Naive thymus-derived CD4-positive, alpha-beta T cell (primary cell): ENCODE data around the gene CDC14A. TPM values are rescaled to one million over a fixed set of nuclear protein-coding genes. Genes with fewer than 3 reads are reported as not detected.

ENCODE experiments used
- ATAC-seq: fragments of 150-1000 bp; cut with Tn5 transposase; 2 replicates; pipeline ENCODE4 v1.10.0; 2021; ENCODE audit warnings: mild to moderate bottlenecking, moderate library complexity
- CTCF ChIA-PET: fragments of 350-600 bp; sonication (Branson Sonifier 250); formaldehyde crosslinking; loops from one replicate; lab custom pipeline; 2021; ENCODE audit warnings: antibody characterized with exemption; lab: Charles Lee
- POLR2A ChIA-PET: fragments of 350-600 bp; sonication (Branson Sonifier 250); formaldehyde crosslinking; loops from one replicate; lab custom pipeline; 2021; ENCODE audit warnings: antibody characterized with exemption, inconsistent platforms; lab: Charles Lee
- DNase-seq, 9 donors: peaks; one replicate each; pipeline versions ENCODE4 v3.0.0 to v3.0.0-alpha.2; 2020 to 2022; ENCODE audit warnings: mixed read lengths in 1 of 9
- H3K27ac ChIP-seq: one replicate; pipeline ENCODE4 v1.7.0; 2013; ENCODE audit warnings: mild to moderate bottlenecking, low read depth, low read length, moderate library complexity
- H3K27me3 ChIP-seq, 2 donors: one replicate each; pipeline ENCODE4 v1.7.0; 2013; ENCODE audit warnings: low read length in 2 of 2, mild to moderate bottlenecking in 2 of 2, moderate library complexity in 2 of 2; ENCODE audit not compliant: control insufficient read depth in 2 of 2, insufficient read depth in 2 of 2
- H3K36me3 ChIP-seq, 3 experiments: 1 replicate in 2 of 3; 2 replicates in 1 of 3; pipeline ENCODE4 v1.7.0; 2013; ENCODE audit warnings: low read length in 3 of 3, mild to moderate bottlenecking in 3 of 3, moderate library complexity in 1 of 3; ENCODE audit not compliant: insufficient read depth in 3 of 3, control insufficient read depth in 2 of 3
- H3K4me1 ChIP-seq, 2 donors: one replicate each; pipeline ENCODE4 v1.7.0; 2013; ENCODE audit warnings: low read length in 2 of 2, mild to moderate bottlenecking in 2 of 2, moderate library complexity in 1 of 2; ENCODE audit not compliant: control insufficient read depth in 2 of 2, insufficient read depth in 2 of 2
- H3K4me3 ChIP-seq: 2 replicates; pipeline ENCODE4 v1.7.0; 2013; ENCODE audit warnings: mild to moderate bottlenecking, low read length
- H3K9me3 ChIP-seq, 3 experiments: 1 replicate in 2 of 3; 2 replicates in 1 of 3; pipeline ENCODE4 v1.7.0; 2013; ENCODE audit warnings: low read length in 3 of 3; ENCODE audit not compliant: control insufficient read depth in 2 of 3
- H3K27ac Mint-ChIP-seq, 9 donors: one replicate each; pipeline ENCODE4 v1.8.0; 2020 to 2022; ENCODE audit warnings: mixed read lengths in 9 of 9, mild to moderate bottlenecking in 8 of 9, moderate library complexity in 5 of 9, inconsistent platforms in 2 of 9
- H3K27me3 Mint-ChIP-seq, 5 donors: one replicate each; pipeline ENCODE4 v1.8.0; 2021 to 2022; ENCODE audit warnings: mixed read lengths in 5 of 5, mild to moderate bottlenecking in 1 of 5
- H3K36me3 Mint-ChIP-seq, 5 donors: one replicate each; pipeline ENCODE4 v1.8.0; 2020 to 2022; ENCODE audit warnings: mixed read lengths in 5 of 5, mild to moderate bottlenecking in 3 of 5, inconsistent platforms in 1 of 5
- H3K4me1 Mint-ChIP-seq, 7 donors: one replicate each; pipeline ENCODE4 v1.8.0; 2020 to 2022; ENCODE audit warnings: mixed read lengths in 7 of 7, mild to moderate bottlenecking in 3 of 7, inconsistent platforms in 1 of 7
- H3K4me3 Mint-ChIP-seq, 10 donors: one replicate each; pipeline ENCODE4 v1.8.0; 2020 to 2022; ENCODE audit warnings: mild to moderate bottlenecking in 10 of 10, mixed read lengths in 10 of 10, moderate library complexity in 6 of 10, inconsistent platforms in 2 of 10
- H3K9me3 Mint-ChIP-seq, 11 donors: one replicate each; pipeline ENCODE4 v1.8.0; 2020 to 2022; ENCODE audit warnings: mixed read lengths in 11 of 11, mild to moderate bottlenecking in 4 of 11, inconsistent platforms in 1 of 11, moderate library complexity in 1 of 11
- intact Hi-C, 2 donors: fragments of 100-400 bp; cut with micrococcal nuclease; formaldehyde crosslinking; loops; one replicate each; pipeline ENCODE4 v1.15.1; 2023
- polyA plus RNA-seq, 2 donors: library from polyadenylated mRNA; unstranded; fragments of 300-500 nt; fragmentation: Illumina TruSeq; gene quantifications; one replicate each; pipeline ENCODE4 v1.2.3, GENCODE V29; 2021
- total RNA-seq, 6 experiments: library from RNA in 5 of 6; stranded (reverse) in 5 of 6; gene quantifications; 1 replicate in 5 of 6; 2 replicates in 1 of 6; pipeline ENCODE4 v1.2.3 and lab custom pipeline; 2021 to 2026

CDC14A gene
- total and polyA plus RNA-seq, 7 experiments from 2014 or later: 47.1 to 136 (median 79.3) TPM

DNA sequence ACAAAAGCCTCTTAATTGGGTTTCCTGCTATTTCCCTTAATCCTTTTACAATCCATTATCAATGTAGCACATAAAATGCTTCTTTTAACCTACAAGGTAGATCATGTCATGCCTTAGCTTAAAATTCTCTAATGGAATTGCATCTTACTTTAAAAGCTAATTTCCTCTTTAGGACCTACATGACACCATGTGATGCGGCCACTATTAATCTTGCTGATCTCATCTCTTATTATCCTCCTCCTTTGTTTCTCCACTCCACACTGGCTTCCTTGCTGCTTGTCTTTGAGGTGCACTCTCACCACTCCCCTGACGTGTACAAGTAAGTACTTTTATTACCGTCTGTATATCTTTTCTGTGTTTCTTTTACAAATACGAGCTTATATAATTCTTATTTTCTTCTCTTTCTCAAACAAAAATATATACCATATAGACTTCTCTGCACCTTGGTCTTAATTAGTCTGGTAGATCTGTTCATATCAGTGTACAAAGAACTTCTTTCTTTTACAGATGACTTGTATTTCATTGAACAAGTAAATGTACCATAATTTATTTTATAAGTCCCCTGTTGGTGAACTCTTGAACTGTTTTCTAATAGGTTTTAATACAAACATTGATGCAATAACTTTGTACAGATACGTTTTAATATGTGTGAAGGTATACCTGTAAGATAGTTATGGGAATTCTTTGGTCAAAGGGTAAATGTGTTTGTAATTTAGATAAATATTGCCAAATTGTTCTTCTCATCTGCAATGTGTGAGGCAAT, 213.8 kb downstream of the CDC14A start:
- no peak overlapping the region for H3K4me3 ChIP-seq
- no peaks in the 10 kb centered on the region for H3K36me3 ChIP-seq
- no peaks in the 10 kb centered on the region for H3K27me3 ChIP-seq
- Mint-ChIP-seq H3K36me3 (no peaks in the 10 kb centered on the region), H3K27ac (no peak overlapping the region), H3K4me3 (no peak overlapping the region), H3K4me1 (no peaks in the 10 kb centered on the region), H3K27me3 (peaks cover 23 to 44% (median 24%) of the 10 kb centered on the region in 5 donors), H3K9me3 (peaks cover 0 to 14% (median 6%) of the 10 kb centered on the region in 11 donors)
- ChIA-PET POLR2A (no interaction called here), CTCF (no interaction called here)
- no peaks in the 10 kb centered on the region for H3K4me1 ChIP-seq
- H3K9me3 ChIP-seq: no peaks in the 10 kb centered on the region
- H3K27ac ChIP-seq: no peak overlapping the region
- intact Hi-C loops: no loop called here
- ATAC-seq (no peak), DNase-seq (no peak)

DNA sequence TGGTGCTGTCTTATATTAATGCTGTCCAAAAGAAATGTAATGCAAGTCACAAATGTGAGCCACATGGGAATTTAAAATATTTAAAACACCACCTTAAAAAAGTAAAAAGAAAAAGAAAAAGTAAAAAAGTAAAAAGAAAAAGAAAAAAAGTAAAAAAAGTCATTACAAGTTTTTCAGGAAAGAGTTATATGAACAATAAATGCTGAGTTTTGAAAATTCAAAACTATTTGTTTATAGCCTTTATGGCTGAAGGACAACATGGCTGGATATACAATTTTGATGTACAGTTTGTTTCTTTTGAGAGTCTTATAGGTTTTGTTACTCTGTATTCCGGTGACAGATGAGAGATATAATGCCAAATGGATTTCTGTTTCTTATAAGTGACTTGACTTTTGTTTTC, 214.8 kb downstream of the CDC14A start:
- ATAC-seq (no peak), DNase-seq (no peak)
- no peaks in the 10 kb centered on the region for H3K9me3 ChIP-seq
- POLR2A ChIA-PET: no interaction called here
- Mint-ChIP-seq H3K9me3 (peaks cover 0 to 18% (median 7%) of the 10 kb centered on the region in 11 donors), H3K27ac (no peak overlapping the region), H3K27me3 (peaks cover 23 to 50% (median 28%) of the 10 kb centered on the region in 5 donors), H3K36me3 (no peaks in the 10 kb centered on the region), H3K4me3 (no peak overlapping the region), H3K4me1 (no peaks in the 10 kb centered on the region)
- H3K4me3 ChIP-seq: no peak overlapping the region
- H3K36me3 ChIP-seq: no peaks in the 10 kb centered on the region
- CTCF ChIA-PET: no interaction called here
- H3K27ac ChIP-seq: no peak overlapping the region
- H3K4me1 ChIP-seq: no peaks in the 10 kb centered on the region
- intact Hi-C loops: no loop called here
- no peaks in the 10 kb centered on the region for H3K27me3 ChIP-seq

Other genes starting within 250 kb of the CDC14A start
- 10 to 100 TPM in 1 of 5 experiments, 1 to 10 TPM in 4; 2.5 to 11.6 (median 5.6) TPM for gene SASS6, start 219.6 kb upstream of the CDC14A start, total RNA-seq
- 1 to 10 TPM; 1.5 to 3.0 TPM for gene SASS6, start 219.6 kb upstream of the CDC14A start, polyA plus RNA-seq
- gene TRMT13, start 219.3 kb upstream of the CDC14A start, total RNA-seq: 10 to 100 TPM; 15.3 to 60.3 (median 23.9) TPM
- 10 to 100 TPM in 1 of 2 donors, 1 to 10 TPM in 1; 8.7 to 13.1 TPM for gene TRMT13, start 219.3 kb upstream of the CDC14A start, polyA plus RNA-seq
- 1 to 10 TPM in 4 of 5 experiments, under 1 TPM in 1; 0.53 to 1.9 (median 1.1) TPM for gene LRRC39, start 174.2 kb upstream of the CDC14A start, total RNA-seq
- gene LRRC39, start 174.2 kb upstream of the CDC14A start, polyA plus RNA-seq: not detected
- gene DBT, start 102.7 kb upstream of the CDC14A start, total RNA-seq: 10 to 100 TPM in 2 of 5 experiments, 1 to 10 TPM in 3; 9.2 to 18.4 (median 9.7) TPM
- gene DBT, start 102.7 kb upstream of the CDC14A start, polyA plus RNA-seq: 1 to 10 TPM; 6.4 to 6.9 TPM
- 10 to 100 TPM; 33.3 to 47.7 (median 35.8) TPM for gene RTCA, start 86.3 kb upstream of the CDC14A start, total RNA-seq
- 10 to 100 TPM; 16.4 to 17.9 TPM for gene RTCA, start 86.3 kb upstream of the CDC14A start, polyA plus RNA-seq
- gene GPR88, start 185.6 kb downstream of the CDC14A start, total RNA-seq: under 1 TPM in 4 of 5 experiments, not detected in 1; 0.08 to 0.16 (median 0.12) TPM
- gene GPR88, start 185.6 kb downstream of the CDC14A start, polyA plus RNA-seq: not detected